ENCODE results near the gene BICDL1. TPM values are rescaled to one million over a fixed set of nuclear protein-coding genes. Genes with fewer than 3 reads are reported as not detected.
"Not testable (repeated sequence)": the region's sequence is repeated elsewhere in the genome, so short reads cannot be mapped to it uniquely, and the experiment has no call there.

Gene BICDL1
- 10 to 100 TPM; 29.9 to 39.4 (median 33.3) TPM for polyA plus RNA-seq (ENCODE audit: insufficient read length in 4 of 4)

- peak; percentile 47 to 63 (median 56) for DNase-seq (ENCODE audit: low read depth in 4 of 4, low spot score in 3 of 4)
These were observed at the start of gene BICDL1 for GRCh38 chr12:119988472-119989360. BICDL1 (plus strand) TSS chr12:119989236; CDS start chr12:119989869, 633 bp downstream.

- no peak for DNase-seq (ENCODE audit: low read depth in 4 of 4, low spot score in 3 of 4)
These were observed 48.1 kb upstream of the BICDL1 start for GRCh38 chr12:119940897-119941296.

GRCh38 chr12:119942386-119942785 lies 46.6 kb upstream of the BICDL1 start:
- no peak for DNase-seq (ENCODE audit: low read depth in 4 of 4, low spot score in 3 of 4)

- DNase-seq (ENCODE audit: low read depth in 4 of 4, low spot score in 3 of 4) = no peak
These were observed 42.8 kb upstream of the BICDL1 start for GRCh38 chr12:119946213-119946612.

- no peak for DNase-seq (ENCODE audit: low read depth in 4 of 4, low spot score in 3 of 4)
These were observed 39.9 kb upstream of the BICDL1 start for GRCh38 chr12:119949145-119949544.

- no peak for DNase-seq (ENCODE audit: low read depth in 4 of 4, low spot score in 3 of 4)
These were observed 39.4 kb upstream of the BICDL1 start for GRCh38 chr12:119949594-119949993.

- no peak for DNase-seq (ENCODE audit: low read depth in 4 of 4, low spot score in 3 of 4)
These were observed 33.0 kb upstream of the BICDL1 start for GRCh38 chr12:119956047-119956446.

GRCh38 chr12:119957135-119957534 lies 31.9 kb upstream of the BICDL1 start:
- DNase-seq (ENCODE audit: low read depth in 4 of 4, low spot score in 3 of 4) = no peak

GRCh38 chr12:119959435-119959834 lies 29.6 kb upstream of the BICDL1 start:
- DNase-seq (ENCODE audit: low read depth in 4 of 4, low spot score in 3 of 4) = no peak

- DNase-seq (ENCODE audit: low read depth in 4 of 4, low spot score in 3 of 4) = no peak
These were observed 24.9 kb upstream of the BICDL1 start for GRCh38 chr12:119964123-119964522.

GRCh38 chr12:119964929-119965328 lies 24.1 kb upstream of the BICDL1 start:
- no peak for DNase-seq (ENCODE audit: low read depth in 4 of 4, low spot score in 3 of 4)

- no peak for DNase-seq (ENCODE audit: low read depth in 4 of 4, low spot score in 3 of 4)
These were observed 8.8 kb upstream of the BICDL1 start for GRCh38 chr12:119980242-119980641.

- not testable (repeated sequence) for DNase-seq (ENCODE audit: low read depth in 4 of 4, low spot score in 3 of 4)
These were observed 8.3 kb upstream of the BICDL1 start for GRCh38 chr12:119980702-119981101.

GRCh38 chr12:119989361-119989730 lies 310 bp downstream of the BICDL1 start:
- DNase-seq (ENCODE audit: low read depth in 4 of 4, low spot score in 3 of 4) = peak in 3 of 4 donors; percentile 27 to 35 (median 33)

GRCh38 chr12:119989731-119990381 lies 820 bp downstream of the BICDL1 start:
- peak; percentile 59 to 77 (median 64) for DNase-seq (ENCODE audit: low read depth in 4 of 4, low spot score in 3 of 4)

- no peak for DNase-seq (ENCODE audit: low read depth in 4 of 4, low spot score in 3 of 4)
These were observed 1.4 kb downstream of the BICDL1 start for GRCh38 chr12:119990382-119990874.

GRCh38 chr12:119992129-119992705 lies 3.2 kb downstream of the BICDL1 start:
- no peak for DNase-seq (ENCODE audit: low read depth in 4 of 4, low spot score in 3 of 4)

- no peak for DNase-seq (ENCODE audit: low read depth in 4 of 4, low spot score in 3 of 4)
These were observed 6.0 kb downstream of the BICDL1 start for GRCh38 chr12:119994892-119995658.

- DNase-seq (ENCODE audit: low read depth in 4 of 4, low spot score in 3 of 4) = no peak
These were observed 7.4 kb downstream of the BICDL1 start for GRCh38 chr12:119996417-119996816.

GRCh38 chr12:119998471-119999245 lies 9.6 kb downstream of the BICDL1 start:
- DNase-seq (ENCODE audit: low read depth in 4 of 4, low spot score in 3 of 4) = no peak
